HepG2 (cell line): ENCODE measurements around the gene STK32B. TPM values are rescaled to one million over a fixed set of nuclear protein-coding genes. Genes with fewer than 3 reads are reported as not detected.

Experiments
- ATAC-seq: fragments of 200-7000 bp; cut with Tn5 transposase; 3 replicates; pipeline ENCODE4 v1.9.1; 2020; ENCODE audit warnings: mild to moderate bottlenecking, moderate library complexity
- BruUV-seq: library from RNA; stranded (reverse); fragments of 400-500 nt; replicated peaks from 2 replicates; lab custom pipeline; 2021; lab: Mats Ljungman, UMichigan
- CTCF ChIA-PET: fragments of 300-600 bp; formaldehyde crosslinking; extraction: SDS; loops from one replicate; lab custom pipeline; 2021; ENCODE audit warnings: low total read pairs, inconsistent platforms, low intra/inter-chr PET ratio; lab: Yijun Ruan, JAX
- POLR2A ChIA-PET: fragments of 350-600 bp; sonication (Branson Sonifier 250); formaldehyde crosslinking; loops from one replicate; lab custom pipeline; 2020; ENCODE audit warnings: antibody characterized with exemption, inconsistent platforms; lab: Yijun Ruan, JAX
- DNase-seq: peaks from one replicate; pipeline ENCODE4 v3.0.0-alpha.2; 2015; ENCODE audit warnings: low spot score
- FAIRE-seq: peaks from 3 replicates; lab custom pipeline; 2011; peaks lifted over from hg19 to GRCh38; lab: Jason Lieb, UNC
- H2AFZ ChIP-seq: one replicate; pipeline ENCODE4 v1.6.1; 2011; ENCODE audit warnings: low read length, inconsistent platforms
- H3K27ac ChIP-seq: fragments of 300-600 bp; 3 replicates; pipeline ENCODE4 v1.8.0; 2011; ENCODE audit warnings: mixed run types, mild to moderate bottlenecking, mixed read lengths, low read length, inconsistent platforms; ENCODE audit not compliant: insufficient read depth; ENCODE audit errors: extremely low read length
- H3K27me3 ChIP-seq, 2 experiments: fragments of 200-600 bp in 1 of 2; 2 replicates in 1 of 2; 3 replicates in 1 of 2; pipeline versions ENCODE4 v1.6.0 to v1.8.0; 2011; ENCODE audit warnings: low read length in 2 of 2, mild to moderate bottlenecking in 2 of 2, moderate library complexity in 2 of 2, inconsistent platforms in 1 of 2; ENCODE audit not compliant: insufficient read depth in 2 of 2, control insufficient read depth in 1 of 2
- H3K36me3 ChIP-seq, 2 experiments: fragments of 200-600 bp in 1 of 2; replicated peaks in 1 of 2; 2 replicates in 1 of 2; 3 replicates in 1 of 2; pipeline versions ENCODE4 v1.5.1 to v1.8.0; 2011; ENCODE audit warnings: low read length in 2 of 2, inconsistent platforms in 1 of 2; ENCODE audit not compliant: insufficient read depth in 2 of 2, control insufficient read depth in 1 of 2
- H3K4me1 ChIP-seq: 2 replicates; pipeline ENCODE4 v1.5.1; 2012; ENCODE audit warnings: low read length, inconsistent platforms; ENCODE audit not compliant: insufficient read depth
- H3K4me2 ChIP-seq: 2 replicates; pipeline ENCODE4 v1.6.0; 2011; ENCODE audit warnings: low read depth, low read length, inconsistent platforms
- H3K4me3 ChIP-seq, 3 experiments: fragments of 200-600 bp in 1 of 3; sonication (generic), shearing (Covaris generic) in 1 of 3; replicated peaks in 1 of 3; 2 replicates each; pipeline ENCODE4 v1.5.1; 2011 to 2016; ENCODE audit warnings: low read length in 3 of 3, inconsistent platforms in 2 of 3, low read depth in 2 of 3, mild to moderate bottlenecking in 2 of 3, control low read depth in 1 of 3, mixed read lengths in 1 of 3; ENCODE audit not compliant: insufficient read depth in 1 of 3
- H3K79me2 ChIP-seq: one replicate; pipeline ENCODE4 v1.6.1; 2011; ENCODE audit warnings: low read length, inconsistent platforms; ENCODE audit not compliant: insufficient read depth
- H3K9ac ChIP-seq: 2 replicates; pipeline ENCODE4 v1.6.0; 2011; ENCODE audit warnings: mild to moderate bottlenecking, low read depth, low read length, inconsistent platforms; ENCODE audit not compliant: insufficient read depth
- H3K9me3 ChIP-seq: 2 replicates; pipeline ENCODE4 v1.5.1; 2012; ENCODE audit warnings: mild to moderate bottlenecking, low read length
- H4K20me1 ChIP-seq: 2 replicates; pipeline ENCODE4 v1.6.0; 2011; ENCODE audit warnings: inconsistent platforms, mild to moderate bottlenecking, low read length, moderate library complexity; ENCODE audit not compliant: insufficient read depth
- ATF7-NPFF ChIP-seq: sonication (generic); formaldehyde crosslinking; IDR thresholded peaks from 2 replicates; pipeline ENCODE4 v1.8.1; 2023; ENCODE audit warnings: mild to moderate bottlenecking, low read depth, missing genetic modification reagents, moderate library complexity
- DNMT1 ChIP-seq: sonication (generic); formaldehyde crosslinking; IDR thresholded peaks from 2 replicates; pipeline ENCODE4 v1.5.1; 2020; ENCODE audit warnings: mild to moderate bottlenecking, missing genetic modification reagents
- FOSL1 ChIP-seq: sonication (generic); formaldehyde crosslinking; IDR thresholded peaks from 2 replicates; pipeline ENCODE4 v1.9.0; 2021; ENCODE audit warnings: missing genetic modification reagents, borderline replicate concordance
- KAT2B ChIP-seq: fragments of 150-350 bp; IDR thresholded peaks from 2 replicates; pipeline ENCODE4 v1.6.1; 2014; ENCODE audit warnings: low read depth, low read length, borderline replicate concordance
- KLF11 ChIP-seq: IDR thresholded peaks from 2 replicates; pipeline ENCODE4 v1.6.1; 2016; ENCODE audit warnings: missing compliant biosample characterization
- MBD4 ChIP-seq: IDR thresholded peaks from 2 replicates; pipeline ENCODE4 v1.6.1; 2012; ENCODE audit warnings: low read length, inconsistent platforms, borderline replicate concordance
- RARA ChIP-seq: IDR thresholded peaks from 2 replicates; pipeline ENCODE4 v1.6.1; 2016; ENCODE audit warnings: missing genetic modification reagents, missing compliant biosample characterization
- SALL2 ChIP-seq: sonication (generic); formaldehyde crosslinking; IDR thresholded peaks from 2 replicates; pipeline ENCODE4 v1.8.1; 2023; ENCODE audit warnings: mild to moderate bottlenecking, missing genetic modification reagents, inconsistent platforms
- SNAPC2 ChIP-seq: sonication (generic); formaldehyde crosslinking; IDR thresholded peaks from 2 replicates; pipeline ENCODE4 v1.8.1; 2022; ENCODE audit warnings: mild to moderate bottlenecking, missing genetic modification reagents
- TRIM24 ChIP-seq: sonication (generic); formaldehyde crosslinking; IDR thresholded peaks from 2 replicates; pipeline ENCODE4 v1.8.0; 2022; ENCODE audit warnings: mild to moderate bottlenecking, missing genetic modification reagents
- ZNF20 ChIP-seq: sonication (generic); formaldehyde crosslinking; IDR thresholded peaks from 2 replicates; pipeline ENCODE4 v1.4.0; 2020; ENCODE audit warnings: mild to moderate bottlenecking, moderate library complexity, missing genetic modification reagents
- ZNF317 ChIP-seq: sonication (generic); formaldehyde crosslinking; IDR thresholded peaks from 2 replicates; pipeline ENCODE4 v1.5.0; 2020; ENCODE audit warnings: mild to moderate bottlenecking, missing genetic modification reagents
- ZNF326 ChIP-seq: sonication (generic); formaldehyde crosslinking; IDR thresholded peaks from 2 replicates; pipeline ENCODE4 v1.4.0; 2020; ENCODE audit warnings: missing genetic modification reagents, borderline replicate concordance
- ZNF333 ChIP-seq: sonication (generic); formaldehyde crosslinking; IDR thresholded peaks from 2 replicates; pipeline ENCODE4 v1.4.0; 2020; ENCODE audit warnings: mild to moderate bottlenecking, missing genetic modification reagents, borderline replicate concordance
- ZNF652 ChIP-seq: IDR thresholded peaks from 2 replicates; pipeline ENCODE4 v1.6.1; 2016; ENCODE audit warnings: low read depth, borderline replicate concordance
- ZZZ3 ChIP-seq: sonication (generic); formaldehyde crosslinking; IDR thresholded peaks from 2 replicates; pipeline ENCODE4 v1.4.0; 2020; ENCODE audit warnings: missing genetic modification reagents, mild to moderate bottlenecking, borderline replicate concordance
- WGBS: methylation state at CpG from one replicate; pipeline ENCODE4 v1.1.6; 2017; ENCODE audit warnings: low lambda C conversion rate; 5-methylcytosine and 5-hydroxymethylcytosine counted together
- in situ Hi-C: cut with HindIII; loops from 2 replicates; pipeline ENCODE4 v1.10.0; 2017; ENCODE audit warnings: low pct_unique_long_range_greater_than_20kb; ENCODE audit not compliant: extremely low pct_ligation_motif_present
- intact Hi-C: fragments of 100-400 bp; cut with micrococcal nuclease; formaldehyde crosslinking; loops from one replicate; pipeline ENCODE4 v1.10.0; 2022; ENCODE audit not compliant: unreplicated experiment
- polyA plus RNA-seq, 8 experiments: library from polyadenylated mRNA; depleted of rRNA in 3 of 8; stranded (reverse) in 7 of 8; unstranded in 1 of 8; fragments of >200 nt; fragmentation: Illumina TruSeq in 4 of 8; extraction: Trizol in 4 of 8; gene quantifications; 2 replicates each; pipeline versions ENCODE4 v1.2.1 to v1.2.3, GENCODE V29; 2011 to 2016; ENCODE audit warnings: low read depth in 4 of 8, missing spikeins in 1 of 8, mixed read lengths in 1 of 8; ENCODE audit not compliant: insufficient read depth in 1 of 8
- total RNA-seq, 5 experiments: library from RNA; depleted of rRNA; stranded (reverse); fragments of >200 nt; fragmentation: Illumina TruSeq; extraction: Trizol; gene quantifications; 2 replicates each; pipeline ENCODE4 v1.2.3, GENCODE V29; 2016; ENCODE audit warnings: low read depth in 1 of 5
- TF ChIP-seq, protein P1 (sequence below): sonication (generic); formaldehyde crosslinking; IDR thresholded peaks from 2 replicates; pipeline ENCODE4 v1.5.1; 2020; ENCODE audit warnings: missing genetic modification reagents, mild to moderate bottlenecking, borderline replicate concordance
- TF ChIP-seq, protein P2 (sequence below): sonication (generic); formaldehyde crosslinking; IDR thresholded peaks from 2 replicates; pipeline ENCODE4 v1.9.0; 2022; ENCODE audit warnings: missing genetic modification reagents, mild to moderate bottlenecking, borderline replicate concordance
- TF ChIP-seq, protein P3 (sequence below): sonication (generic); formaldehyde crosslinking; IDR thresholded peaks from 2 replicates; pipeline ENCODE4 v1.5.0; 2020; ENCODE audit warnings: missing genetic modification reagents, mild to moderate bottlenecking, borderline replicate concordance

The STK32B gene
- total and polyA plus RNA-seq, 2 of the 13 experiments (the other 11 are each of a cell fraction or from before 2014, with no cell fraction given), result not detected

DNA sequence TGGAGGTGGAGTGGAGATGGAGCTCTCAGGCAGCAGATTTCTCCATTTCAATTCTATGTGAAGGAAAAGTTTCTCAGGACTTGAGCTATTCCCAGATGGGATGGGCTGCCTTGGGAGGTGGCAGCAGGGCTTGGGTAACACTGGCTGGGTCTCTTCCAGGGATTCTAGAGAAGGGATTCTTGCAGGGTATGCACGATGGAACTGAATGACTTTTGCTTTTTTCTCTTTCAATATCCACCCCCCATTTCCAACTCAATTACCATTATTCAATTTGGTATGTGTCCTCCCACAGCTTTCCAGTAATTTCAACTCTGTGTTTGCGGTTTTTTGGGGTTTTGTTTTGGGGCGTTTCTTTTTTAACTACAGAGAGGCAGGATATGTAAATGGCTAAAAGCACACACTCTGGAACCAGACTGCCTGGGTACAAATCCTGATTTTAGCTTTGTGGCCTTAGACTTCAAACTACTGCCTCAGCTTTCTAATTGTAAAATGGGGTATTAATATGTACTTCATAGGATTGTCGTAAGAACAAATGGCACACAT lies 428.3 kb downstream of the STK32B start:
- H3K4me1 ChIP-seq, result no peaks in the 10 kb centered on the region
- no peaks in the 10 kb centered on the region for H3K27me3 ChIP-seq
- DNase-seq, result no peak
- TF ChIP-seq ZNF317 (CRISPR knock-in tag), result no peak
- TF ChIP-seq TRIM24 (CRISPR knock-in tag), result no peak
- TF ChIP-seq FOSL1 (CRISPR knock-in tag), result no peak
- TF ChIP-seq DNMT1 (CRISPR knock-in tag), result no peak
- TF ChIP-seq MBD4, result no peak
- TF ChIP-seq KLF11 (CRISPR knock-in tag), result no peak
- TF ChIP-seq, protein P1, sequence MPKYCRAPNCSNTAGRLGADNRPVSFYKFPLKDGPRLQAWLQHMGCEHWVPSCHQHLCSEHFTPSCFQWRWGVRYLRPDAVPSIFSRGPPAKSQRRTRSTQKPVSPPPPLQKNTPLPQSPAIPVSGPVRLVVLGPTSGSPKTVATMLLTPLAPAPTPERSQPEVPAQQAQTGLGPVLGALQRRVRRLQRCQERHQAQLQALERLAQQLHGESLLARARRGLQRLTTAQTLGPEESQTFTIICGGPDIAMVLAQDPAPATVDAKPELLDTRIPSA (CRISPR knock-in tag), result no peak
- no peak for TF ChIP-seq ZNF326 (CRISPR knock-in tag)
- TF ChIP-seq KAT2B, result no peak
- TF ChIP-seq ZNF20 (CRISPR knock-in tag), result no peak
- TF ChIP-seq ZNF652, result no peak
- no peak for TF ChIP-seq ZZZ3 (CRISPR knock-in tag)
- TF ChIP-seq SALL2 (CRISPR knock-in tag), result no peak
- TF ChIP-seq ATF7-NPFF, result no peak
- no peak for TF ChIP-seq ZNF333
- TF ChIP-seq, protein P2, sequence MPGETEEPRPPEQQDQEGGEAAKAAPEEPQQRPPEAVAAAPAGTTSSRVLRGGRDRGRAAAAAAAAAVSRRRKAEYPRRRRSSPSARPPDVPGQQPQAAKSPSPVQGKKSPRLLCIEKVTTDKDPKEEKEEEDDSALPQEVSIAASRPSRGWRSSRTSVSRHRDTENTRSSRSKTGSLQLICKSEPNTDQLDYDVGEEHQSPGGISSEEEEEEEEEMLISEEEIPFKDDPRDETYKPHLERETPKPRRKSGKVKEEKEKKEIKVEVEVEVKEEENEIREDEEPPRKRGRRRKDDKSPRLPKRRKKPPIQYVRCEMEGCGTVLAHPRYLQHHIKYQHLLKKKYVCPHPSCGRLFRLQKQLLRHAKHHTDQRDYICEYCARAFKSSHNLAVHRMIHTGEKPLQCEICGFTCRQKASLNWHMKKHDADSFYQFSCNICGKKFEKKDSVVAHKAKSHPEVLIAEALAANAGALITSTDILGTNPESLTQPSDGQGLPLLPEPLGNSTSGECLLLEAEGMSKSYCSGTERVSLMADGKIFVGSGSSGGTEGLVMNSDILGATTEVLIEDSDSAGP, result no peak
- no peak for TF ChIP-seq SNAPC2 (CRISPR knock-in tag)
- no peak for TF ChIP-seq RARA
- TF ChIP-seq, protein P3, sequence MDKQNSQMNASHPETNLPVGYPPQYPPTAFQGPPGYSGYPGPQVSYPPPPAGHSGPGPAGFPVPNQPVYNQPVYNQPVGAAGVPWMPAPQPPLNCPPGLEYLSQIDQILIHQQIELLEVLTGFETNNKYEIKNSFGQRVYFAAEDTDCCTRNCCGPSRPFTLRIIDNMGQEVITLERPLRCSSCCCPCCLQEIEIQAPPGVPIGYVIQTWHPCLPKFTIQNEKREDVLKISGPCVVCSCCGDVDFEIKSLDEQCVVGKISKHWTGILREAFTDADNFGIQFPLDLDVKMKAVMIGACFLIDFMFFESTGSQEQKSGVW (CRISPR knock-in tag), result no peak
- no peak for FAIRE-seq
- ATAC-seq, result no peak
- H3K4me3 ChIP-seq, result no peak overlapping the region
- in situ Hi-C loops, result no loop called here
- POLR2A ChIA-PET, result no interaction called here
- 32% methylated on average over 4 of the region's 4 CpGs for WGBS
- no peaks in the 10 kb centered on the region for H3K36me3 ChIP-seq
- no peaks in the 10 kb centered on the region for H3K9me3 ChIP-seq
- no peak overlapping the region for H2AFZ ChIP-seq
- CTCF ChIA-PET, result no interaction called here
- no peak overlapping the region for H3K9ac ChIP-seq
- H3K79me2 ChIP-seq, result no peaks in the 10 kb centered on the region
- intact Hi-C loops, result no loop called here
- no peaks in the 10 kb centered on the region for H4K20me1 ChIP-seq
- no peak overlapping the region for H3K27ac ChIP-seq
- H3K4me2 ChIP-seq, result no peak overlapping the region
- BruUV-seq, result no TSS peak
